Stimulated activated CD8-positive, alpha-beta memory T cell treated with anti-CD3 and anti-CD28 coated beads, Interleukin-12 subunit alpha, Interleukin-12 subunit beta, amount 100 ng/mL, for 4 hours (primary cell): ENCODE data around the gene RSAD2.
"Not testable (repeated sequence)": the region's sequence is repeated elsewhere in the genome, so short reads cannot be mapped to it uniquely, and the experiment has no call there.

ENCODE experiments used
- DNase-seq: peaks from one replicate; pipeline ENCODE4 v3.0.0-alpha.2; 2020; ENCODE audit warnings: low read depth

The RSAD2 gene

GRCh38 chr2:6864923-6865345 lies 12.6 kb upstream of the RSAD2 start:
- DNase-seq = no peak

GRCh38 chr2:6865346-6866274 lies 12.0 kb upstream of the RSAD2 start, which contains the start of gene CMPK2:
Gene CMPK2, minus strand, starts transcription at chr2:6865907. Its CDS starts 211 bp downstream, at chr2:6865696.
- peak; percentile 70 for DNase-seq

GRCh38 chr2:6866275-6866671 lies 11.3 kb upstream of the RSAD2 start:
- DNase-seq = no peak

GRCh38 chr2:6866982-6867381 lies 10.6 kb upstream of the RSAD2 start:
- no peak for DNase-seq

DNA sequence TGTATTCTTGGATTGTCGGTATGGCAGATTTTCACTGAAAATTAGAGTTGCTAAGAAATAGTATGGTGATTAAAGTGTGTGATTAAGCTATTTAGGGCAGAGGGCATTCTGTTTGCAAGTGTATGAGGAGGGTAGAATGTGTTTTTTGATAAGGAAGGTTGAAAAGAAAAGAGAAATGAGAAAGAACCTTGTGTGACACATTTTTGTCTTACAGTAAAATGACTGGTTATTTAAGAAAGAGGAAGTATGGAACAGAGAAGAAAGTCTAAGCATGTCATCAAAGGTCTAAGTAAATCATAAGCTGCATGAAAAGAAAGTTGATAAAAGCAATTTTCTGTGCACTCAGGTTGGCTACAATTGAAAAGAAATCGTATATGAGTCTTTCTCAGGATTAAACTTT lies 5.2 kb upstream of the RSAD2 start:
- DNase-seq = no peak

DNA sequence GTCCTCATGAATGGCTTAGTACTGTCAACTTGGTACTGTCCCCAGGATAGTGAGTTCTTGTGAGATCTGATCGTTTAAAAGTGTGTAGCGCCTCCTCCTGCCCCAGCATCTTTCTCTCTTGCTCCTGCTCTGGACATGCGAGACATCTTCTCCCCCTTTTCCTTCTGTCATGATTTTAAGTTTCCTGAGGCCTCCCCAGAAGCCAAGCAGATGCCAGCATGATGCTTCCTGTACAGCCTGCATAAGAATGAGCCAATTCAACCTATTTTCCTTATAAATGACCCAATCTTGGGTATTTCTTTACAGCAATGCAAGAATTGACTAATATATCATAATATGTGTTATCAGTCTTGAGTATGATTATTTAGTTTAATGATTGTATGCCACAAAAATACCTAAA lies 3.5 kb upstream of the RSAD2 start:
- no peak for DNase-seq

DNA sequence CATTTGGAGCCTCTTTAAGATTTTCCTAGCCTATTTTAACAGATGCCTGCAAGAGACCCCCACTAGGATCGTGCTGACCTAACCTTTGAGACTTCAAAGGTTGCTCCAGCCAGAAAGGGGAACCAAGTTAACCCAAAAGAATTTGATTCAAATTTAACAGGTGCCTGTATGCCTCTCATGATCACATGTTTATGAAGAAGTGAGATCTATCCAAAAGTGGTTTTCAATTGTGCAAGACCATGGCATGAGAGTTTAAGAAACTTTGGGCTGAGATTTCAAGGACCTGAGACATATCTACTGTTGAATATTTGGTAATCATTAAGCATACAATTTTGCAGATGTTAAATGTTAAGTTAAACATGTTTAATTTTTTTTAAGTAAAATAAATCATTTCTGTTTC lies 1.3 kb upstream of the RSAD2 start:
- DNase-seq = no peak

DNA sequence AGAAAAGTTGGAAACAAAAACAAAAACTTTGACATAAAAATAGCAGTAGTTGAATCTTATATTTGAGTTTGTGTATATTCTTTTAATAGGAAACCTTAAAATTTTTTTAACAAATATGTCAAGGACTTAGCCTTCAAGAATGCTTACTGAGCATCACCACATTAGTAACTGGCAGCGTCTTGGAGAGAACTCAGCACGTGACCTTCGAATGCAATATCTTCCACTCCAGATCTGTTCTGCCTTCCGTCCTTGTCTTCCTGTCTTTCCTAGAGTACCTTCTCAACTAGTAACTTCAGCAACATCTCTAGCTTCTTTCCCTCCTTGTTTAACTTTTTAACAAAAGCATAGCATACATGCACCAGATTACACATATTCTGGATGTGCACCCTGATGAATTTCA lies 972 bp downstream of the RSAD2 start:
- DNase-seq = no peak

GRCh38 chr2:6879011-6879410 lies 1.4 kb downstream of the RSAD2 start:
- no peak for DNase-seq

- no peak for DNase-seq
These were observed 2.7 kb downstream of the RSAD2 start for GRCh38 chr2:6880200-6880733.

DNA sequence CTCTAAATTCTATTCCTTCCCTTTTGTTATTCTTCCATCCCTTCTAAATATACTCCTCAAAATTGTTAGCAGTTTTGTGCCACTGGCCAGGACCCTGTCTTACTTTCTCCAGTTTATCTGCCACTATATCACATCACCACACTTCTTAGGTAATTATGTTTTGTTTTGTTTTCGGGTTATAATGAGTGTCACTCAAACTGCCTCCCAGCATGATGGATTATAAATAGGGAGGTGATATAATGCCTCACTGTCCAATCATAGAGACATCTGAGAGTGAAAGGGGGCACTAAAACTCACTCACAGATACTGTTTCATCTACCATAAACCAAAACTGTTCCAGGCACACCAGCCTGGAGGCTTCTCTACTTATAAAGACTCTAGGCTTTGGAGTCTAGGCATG lies 3.5 kb downstream of the RSAD2 start:
- no peak for DNase-seq

- DNase-seq = no peak
These were observed 3.9 kb downstream of the RSAD2 start for GRCh38 chr2:6881516-6881915.

DNA sequence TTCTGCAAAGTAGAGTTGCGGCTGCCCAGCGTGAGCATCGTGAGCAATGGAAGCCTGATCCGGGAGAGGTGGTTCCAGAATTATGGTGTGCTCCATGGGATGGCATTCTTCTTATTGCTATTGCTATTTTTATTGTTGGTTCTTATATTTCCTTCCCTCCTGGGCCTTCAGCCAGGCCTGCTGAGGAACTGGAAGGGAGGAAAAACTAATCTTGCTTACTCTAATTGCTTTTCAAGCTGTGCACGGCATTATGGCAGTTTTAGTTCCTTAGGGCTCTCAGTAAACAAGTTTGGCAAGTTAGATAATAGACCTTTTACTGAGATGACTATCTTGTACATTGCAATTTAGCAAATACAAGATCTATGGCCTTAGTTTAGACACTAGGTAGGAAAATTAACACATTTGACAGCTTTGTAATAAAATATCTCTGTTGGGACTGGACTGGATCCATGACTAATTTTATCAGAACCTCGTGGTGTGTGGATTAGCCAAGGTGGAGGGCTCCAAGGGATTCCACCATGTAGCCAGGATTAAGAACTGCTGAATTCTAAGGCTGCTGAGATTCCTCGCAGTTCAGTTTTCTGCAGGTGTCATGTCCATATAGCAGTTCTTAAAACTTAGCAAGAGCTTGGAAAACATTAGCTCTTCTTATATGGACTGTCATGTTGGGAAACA lies 6.0 kb downstream of the RSAD2 start:
- no peak for DNase-seq

DNA sequence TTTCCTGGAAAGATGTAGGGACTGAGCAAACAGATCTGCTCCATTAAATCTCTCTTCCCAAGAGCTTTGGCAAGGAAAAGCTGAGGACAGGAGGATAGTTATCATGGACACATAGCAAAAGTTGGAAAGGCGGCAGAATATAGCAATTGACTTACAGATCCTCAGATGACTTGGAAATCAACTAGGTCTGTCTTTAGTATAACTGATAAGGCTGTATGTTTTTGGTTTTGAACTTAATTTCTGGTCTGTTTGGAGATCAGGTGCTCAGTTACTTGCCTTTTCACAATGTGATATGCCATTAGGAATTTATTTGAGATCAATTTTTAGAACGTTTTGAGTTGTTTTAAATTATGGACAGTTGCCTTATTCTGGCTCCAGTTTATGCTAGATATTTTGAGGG lies 8.0 kb downstream of the RSAD2 start:
- DNase-seq = no peak

DNA sequence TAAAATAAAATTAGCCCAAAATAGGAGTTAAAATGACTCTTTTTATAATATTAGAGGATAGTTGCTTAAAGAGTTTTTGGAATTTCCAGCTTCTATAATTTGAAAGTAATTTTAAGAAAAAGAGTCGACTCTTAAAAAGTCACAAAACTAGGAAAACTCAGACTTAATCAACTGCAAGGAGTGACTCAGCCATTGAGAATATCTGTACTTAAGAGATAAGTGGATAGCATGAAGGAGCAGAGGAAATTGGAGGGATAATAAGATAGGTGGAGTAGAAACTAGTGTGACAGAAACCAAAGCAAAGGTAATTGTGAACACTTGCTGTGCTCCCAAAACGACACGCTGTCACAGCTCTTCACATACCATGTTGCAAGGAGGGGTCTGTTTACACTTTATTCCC lies 8.4 kb downstream of the RSAD2 start:
- no peak for DNase-seq

DNA sequence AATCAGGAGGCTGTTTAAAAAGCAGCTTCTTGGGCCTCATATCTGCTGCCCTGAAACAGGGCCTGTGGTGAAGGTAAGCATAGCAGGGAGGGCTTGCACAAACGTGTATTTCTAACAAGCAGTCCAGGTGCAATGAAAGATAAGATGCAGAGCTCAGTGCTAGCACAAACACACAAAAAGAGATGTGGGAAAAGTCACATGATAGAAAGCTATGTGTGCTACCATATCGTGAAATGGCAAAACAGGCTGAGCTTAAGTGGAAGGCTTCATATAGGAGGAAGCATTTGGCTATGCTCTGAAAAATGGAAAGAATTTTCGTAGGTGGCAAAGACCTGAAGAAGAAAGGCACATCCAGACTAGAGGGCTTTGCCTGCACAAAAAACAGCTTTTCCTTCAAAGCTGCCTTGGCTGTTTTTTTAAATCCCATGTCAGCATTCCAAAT lies 10.2 kb downstream of the RSAD2 start:
- no peak for DNase-seq

DNA sequence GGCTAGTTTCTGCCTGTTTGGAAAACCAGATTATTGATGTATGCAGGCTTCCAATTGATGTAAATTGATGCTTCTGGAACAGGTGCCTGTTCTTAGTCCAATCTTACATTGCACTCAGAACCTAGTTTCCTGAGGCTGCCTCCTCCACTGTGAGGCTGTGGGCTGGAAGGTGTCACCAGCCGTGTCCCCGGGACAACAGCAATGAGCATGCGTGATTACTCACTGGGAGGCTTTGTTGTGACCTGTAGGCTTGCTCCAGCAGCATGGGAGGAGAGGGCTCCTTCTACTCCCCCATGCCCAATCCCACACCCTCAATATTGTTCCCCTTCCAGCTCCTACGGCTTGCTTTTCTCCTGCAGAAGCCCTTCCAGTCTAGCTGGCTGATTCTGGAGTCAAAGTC lies 11.1 kb downstream of the RSAD2 start:
- DNase-seq = no peak

DNA sequence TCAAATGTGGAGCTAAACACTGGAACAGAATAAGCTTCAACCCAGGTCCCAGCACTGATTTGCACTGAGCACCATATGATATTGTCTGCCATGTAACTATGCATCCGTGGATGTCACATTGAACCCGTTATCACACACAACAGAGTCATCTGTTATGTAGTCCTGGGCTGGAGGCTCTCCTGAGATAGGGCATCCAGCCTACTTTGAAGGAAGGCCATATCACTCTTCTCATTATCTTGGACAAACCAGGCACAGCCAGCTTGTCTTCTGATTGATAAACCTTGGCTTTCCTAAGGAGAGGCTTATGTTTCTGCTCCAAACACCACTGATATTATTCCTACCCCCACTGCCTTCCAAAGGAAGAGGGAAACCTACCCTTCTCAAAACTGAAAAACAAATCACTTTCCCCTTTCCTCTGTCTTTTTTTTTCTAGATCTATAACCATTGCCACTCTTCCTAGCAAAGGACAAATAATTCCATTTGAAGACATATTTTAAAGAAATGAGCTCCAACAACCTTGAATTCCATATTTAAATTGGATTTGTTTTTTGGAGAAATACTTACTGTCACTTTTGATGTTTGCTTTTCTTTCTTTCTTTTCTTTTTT lies 16.4 kb downstream of the RSAD2 start:
- no peak for DNase-seq

- no peak for DNase-seq
These were observed 19.6 kb downstream of the RSAD2 start for GRCh38 chr2:6896930-6897759.

DNA sequence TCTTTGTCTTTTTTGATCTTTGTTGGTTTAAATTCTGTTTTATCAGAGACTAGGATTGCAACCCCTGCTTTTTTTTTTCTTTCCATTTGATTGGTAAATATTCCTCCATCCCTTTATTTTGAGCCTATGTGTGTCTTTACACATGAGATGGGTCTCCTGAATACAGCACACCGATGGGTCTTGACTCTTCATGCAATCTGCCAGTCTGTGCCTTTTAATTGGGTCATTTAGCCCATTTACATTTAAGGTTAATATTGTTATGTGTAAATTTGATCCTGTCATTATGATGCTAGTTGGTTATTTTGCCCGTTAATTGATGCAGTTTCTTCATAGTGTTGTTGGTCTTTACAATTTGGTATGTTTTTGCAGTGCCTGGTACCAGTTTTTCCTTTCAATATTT lies 25.0 kb downstream of the RSAD2 start:
- not testable (repeated sequence) for DNase-seq

DNA sequence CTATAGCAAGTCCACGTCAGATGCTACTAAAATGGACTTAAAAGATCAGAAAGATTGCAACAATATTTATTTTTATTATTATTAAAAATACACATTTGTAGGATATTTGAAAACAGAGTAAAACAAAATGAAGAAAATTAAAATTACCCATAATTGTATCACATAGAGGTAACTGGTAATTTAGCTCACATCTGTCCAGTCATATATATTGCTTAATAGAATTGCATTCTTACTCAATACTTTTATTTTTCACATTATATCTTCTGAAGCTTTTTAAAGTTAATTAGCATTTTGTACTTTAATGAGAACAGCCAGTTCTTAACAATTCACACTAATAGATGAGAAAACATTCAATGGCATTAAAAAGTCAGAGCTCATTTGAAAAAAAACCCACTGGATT lies 28.1 kb downstream of the RSAD2 start:
- no peak for DNase-seq
